Tibial nerve (tissue), 4 donors: ENCODE data around the gene FCRLB.

Experiments used
- EP300 ChIP-seq, 2 donors: sonication (generic); formaldehyde crosslinking; IDR thresholded peaks; one replicate each; pipeline ENCODE4 v1.6.1; 2017; ENCODE audit warnings: antibody characterized with exemption in 2 of 2, mild to moderate bottlenecking in 1 of 2
- TF ChIP-seq, protein P1 (sequence below), 5 experiments: fragments of 200-600 bp in 3 of 5; fragments of 450-650 bp in 2 of 5; sonication (generic) in 3 of 5; IDR thresholded peaks; one replicate each; pipeline ENCODE4 v1.5.1; 2016 to 2019; ENCODE audit warnings: antibody characterized with exemption in 5 of 5, mild to moderate bottlenecking in 3 of 5, moderate library complexity in 2 of 5

DNA sequence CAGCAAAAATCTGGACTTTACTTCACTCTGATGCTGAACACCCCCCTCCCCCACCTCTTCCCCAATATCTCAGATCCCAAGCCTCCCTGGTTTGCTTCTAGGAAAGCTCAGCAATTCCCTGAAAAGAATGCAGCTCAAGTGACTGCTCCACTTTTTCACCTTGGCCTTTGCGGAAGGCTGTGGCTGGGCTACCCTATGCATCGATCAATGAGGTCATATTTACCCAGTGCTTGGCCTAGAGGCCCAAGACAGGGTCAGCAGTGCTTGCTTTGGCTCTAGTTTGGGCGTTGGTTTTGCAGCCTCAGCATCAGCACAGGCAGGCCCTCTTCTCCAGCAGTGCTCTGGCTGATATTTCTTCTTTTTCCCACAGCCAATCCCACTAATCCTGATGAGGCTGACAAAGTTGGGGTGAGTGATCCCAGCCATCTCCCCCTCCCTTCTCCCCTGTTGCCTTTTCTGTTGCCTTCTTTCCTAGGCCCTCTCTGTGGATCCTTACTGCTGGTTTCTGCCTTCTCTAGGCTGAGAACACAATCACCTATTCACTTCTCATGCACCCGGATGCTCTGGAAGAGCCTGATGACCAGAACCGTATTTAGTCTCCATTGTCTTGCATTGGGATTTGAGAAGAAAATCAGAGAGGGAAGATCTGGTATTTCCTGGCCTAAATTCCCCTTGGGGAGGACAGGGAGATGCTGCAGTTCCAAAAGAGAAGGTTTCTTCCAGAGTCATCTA is 44.2 kb upstream of the FCRLB start:
- TF ChIP-seq, protein P1, sequence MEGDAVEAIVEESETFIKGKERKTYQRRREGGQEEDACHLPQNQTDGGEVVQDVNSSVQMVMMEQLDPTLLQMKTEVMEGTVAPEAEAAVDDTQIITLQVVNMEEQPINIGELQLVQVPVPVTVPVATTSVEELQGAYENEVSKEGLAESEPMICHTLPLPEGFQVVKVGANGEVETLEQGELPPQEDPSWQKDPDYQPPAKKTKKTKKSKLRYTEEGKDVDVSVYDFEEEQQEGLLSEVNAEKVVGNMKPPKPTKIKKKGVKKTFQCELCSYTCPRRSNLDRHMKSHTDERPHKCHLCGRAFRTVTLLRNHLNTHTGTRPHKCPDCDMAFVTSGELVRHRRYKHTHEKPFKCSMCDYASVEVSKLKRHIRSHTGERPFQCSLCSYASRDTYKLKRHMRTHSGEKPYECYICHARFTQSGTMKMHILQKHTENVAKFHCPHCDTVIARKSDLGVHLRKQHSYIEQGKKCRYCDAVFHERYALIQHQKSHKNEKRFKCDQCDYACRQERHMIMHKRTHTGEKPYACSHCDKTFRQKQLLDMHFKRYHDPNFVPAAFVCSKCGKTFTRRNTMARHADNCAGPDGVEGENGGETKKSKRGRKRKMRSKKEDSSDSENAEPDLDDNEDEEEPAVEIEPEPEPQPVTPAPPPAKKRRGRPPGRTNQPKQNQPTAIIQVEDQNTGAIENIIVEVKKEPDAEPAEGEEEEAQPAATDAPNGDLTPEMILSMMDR (IDR thresholded peaks at IDR 0.05), result no peak
- TF ChIP-seq EP300 (IDR thresholded peaks at IDR 0.05), result no peak
